ENCODE data around the gene MTHFD1.

The MTHFD1 gene

DNA sequence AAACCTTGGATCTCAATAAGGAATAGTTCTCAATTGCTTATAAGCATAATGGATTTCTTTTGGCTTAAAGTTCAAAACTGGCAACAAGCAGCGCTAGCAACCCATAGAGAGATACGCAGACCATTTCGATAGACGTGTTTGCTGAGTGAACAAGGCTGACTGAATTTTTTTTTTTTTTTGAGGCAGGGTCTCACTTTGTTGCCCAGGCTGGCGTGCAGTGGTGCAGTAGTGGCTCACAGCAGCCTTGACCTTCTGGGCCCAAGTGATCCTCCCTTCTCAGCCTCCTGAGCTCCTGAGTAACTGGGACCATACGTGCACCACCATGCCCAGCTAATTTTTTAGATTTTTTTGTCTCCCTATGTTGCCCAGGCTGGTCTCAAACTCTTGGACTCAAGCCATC, 75.7 kb downstream of the MTHFD1 start:
- DNase-seq (ENCODE audit: low read depth) = no peak
- no peak overlapping the region for H3K4me3 ChIP-seq (ENCODE audit: low read length)
- TF ChIP-seq, protein P1, sequence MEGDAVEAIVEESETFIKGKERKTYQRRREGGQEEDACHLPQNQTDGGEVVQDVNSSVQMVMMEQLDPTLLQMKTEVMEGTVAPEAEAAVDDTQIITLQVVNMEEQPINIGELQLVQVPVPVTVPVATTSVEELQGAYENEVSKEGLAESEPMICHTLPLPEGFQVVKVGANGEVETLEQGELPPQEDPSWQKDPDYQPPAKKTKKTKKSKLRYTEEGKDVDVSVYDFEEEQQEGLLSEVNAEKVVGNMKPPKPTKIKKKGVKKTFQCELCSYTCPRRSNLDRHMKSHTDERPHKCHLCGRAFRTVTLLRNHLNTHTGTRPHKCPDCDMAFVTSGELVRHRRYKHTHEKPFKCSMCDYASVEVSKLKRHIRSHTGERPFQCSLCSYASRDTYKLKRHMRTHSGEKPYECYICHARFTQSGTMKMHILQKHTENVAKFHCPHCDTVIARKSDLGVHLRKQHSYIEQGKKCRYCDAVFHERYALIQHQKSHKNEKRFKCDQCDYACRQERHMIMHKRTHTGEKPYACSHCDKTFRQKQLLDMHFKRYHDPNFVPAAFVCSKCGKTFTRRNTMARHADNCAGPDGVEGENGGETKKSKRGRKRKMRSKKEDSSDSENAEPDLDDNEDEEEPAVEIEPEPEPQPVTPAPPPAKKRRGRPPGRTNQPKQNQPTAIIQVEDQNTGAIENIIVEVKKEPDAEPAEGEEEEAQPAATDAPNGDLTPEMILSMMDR (conservative IDR thresholded peaks at IDR 0.05; ENCODE audit: low read depth, low read length) = no peak

DNA sequence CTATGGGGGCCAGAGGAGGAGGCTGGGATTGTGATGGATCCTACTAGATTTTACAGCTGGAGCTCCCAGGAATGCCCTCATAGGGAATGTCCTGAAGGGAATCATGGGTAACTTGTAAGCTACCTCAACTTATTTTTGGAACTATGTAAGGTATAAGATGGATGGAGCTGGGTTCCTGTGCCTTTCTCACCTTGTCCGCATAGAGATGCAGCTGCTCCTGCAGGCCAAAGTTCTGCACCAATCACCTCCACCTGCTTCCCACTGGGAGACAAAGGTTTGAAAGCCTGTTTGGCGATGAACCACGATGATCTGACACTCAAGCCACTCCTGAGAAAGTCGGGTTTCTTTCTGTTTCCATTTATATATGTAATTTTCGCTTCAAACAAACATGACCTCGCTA, 76.5 kb downstream of the MTHFD1 start:
- peak overlapping the region; percentile 75 for H3K4me3 ChIP-seq (ENCODE audit: low read length)
- DNase-seq (ENCODE audit: low read depth) = no peak
- TF ChIP-seq, protein P1 (conservative IDR thresholded peaks at IDR 0.05; ENCODE audit: low read depth, low read length) = no peak

DNA sequence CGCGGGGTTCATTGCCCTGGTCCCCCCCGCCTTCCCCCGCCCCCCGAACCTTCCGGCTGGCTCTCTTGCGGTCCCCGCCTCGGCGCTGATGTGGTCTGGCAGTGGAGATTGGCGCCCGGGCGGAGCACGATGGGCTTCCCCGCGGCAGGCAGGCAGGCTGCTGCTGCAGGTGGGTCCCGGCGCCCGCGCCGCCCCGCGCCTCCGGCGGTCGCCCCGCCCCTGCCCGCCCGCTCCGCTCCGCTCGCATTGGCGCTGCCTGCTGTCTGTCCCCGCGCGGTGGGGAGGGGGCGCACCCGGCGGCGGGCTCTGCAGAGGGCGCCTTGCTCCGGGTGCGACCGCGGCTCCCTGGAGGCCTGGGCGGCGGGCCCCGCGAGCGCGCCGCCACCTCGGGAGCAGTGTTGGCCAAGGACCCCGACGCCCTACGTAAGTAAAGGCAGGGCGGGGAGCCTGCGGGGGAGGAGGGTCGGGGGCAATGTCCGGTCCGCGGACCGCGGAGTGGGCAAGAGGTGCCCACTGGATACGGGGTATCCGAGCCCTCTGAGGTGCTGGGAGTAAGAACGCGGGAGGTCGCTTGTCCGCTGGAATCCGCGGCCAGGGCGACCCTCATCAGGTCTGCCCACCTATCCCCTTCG, 77.2 kb downstream of the MTHFD1 start, which contains the start of gene AKAP5:
AKAP5 (plus strand) TSS at position 309 of the 632 bp plus-strand sequence. CDS start 2,896 bp downstream, outside the sequence.
- TF ChIP-seq, protein P1 (conservative IDR thresholded peaks at IDR 0.05; ENCODE audit: low read depth, low read length) = no peak
- no peak for DNase-seq (ENCODE audit: low read depth)

DNA sequence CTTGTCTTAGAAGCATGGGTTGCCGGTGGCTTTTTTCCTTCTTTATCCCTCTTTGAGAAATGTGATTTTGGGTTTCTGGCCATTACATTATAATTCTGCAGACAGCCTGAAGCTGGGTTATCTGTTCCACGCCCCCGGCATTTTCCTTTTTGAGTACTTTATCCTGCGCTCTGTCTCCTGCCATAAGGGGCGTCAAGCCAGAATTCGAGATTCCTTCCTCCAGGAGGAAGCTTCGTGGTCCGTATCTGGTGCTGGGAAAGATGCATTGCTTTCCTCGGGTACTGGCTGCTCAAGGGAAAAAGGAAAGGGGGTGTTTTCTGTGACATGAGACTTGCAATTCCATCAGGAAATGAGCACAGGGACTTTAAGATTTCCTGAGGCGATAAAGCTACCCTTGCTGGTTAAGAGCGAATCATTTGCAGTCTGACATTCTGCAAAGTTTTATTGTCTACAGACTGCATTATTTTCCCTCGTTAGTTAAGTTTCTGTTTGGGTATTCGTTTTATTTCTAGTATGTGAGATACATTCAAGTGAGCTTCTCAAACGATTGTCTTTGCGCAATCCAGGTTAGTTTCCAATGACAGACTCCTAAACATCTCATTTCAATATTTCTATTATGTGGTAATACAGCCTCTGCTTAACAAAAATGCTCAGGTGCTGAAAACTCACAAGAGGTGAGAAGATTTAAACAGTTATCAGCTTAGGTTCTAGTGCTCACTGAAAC, 77.8 kb downstream of the MTHFD1 start:
- TF ChIP-seq, protein P1 (conservative IDR thresholded peaks at IDR 0.05; ENCODE audit: low read depth, low read length) = no peak
- no peak for DNase-seq (ENCODE audit: low read depth)

More for the DNA sequence above, 77.2 kb downstream of the MTHFD1 start, which contains the start of gene AKAP5:
- peak within 1 kb of the TSS; percentile 75 for H3K4me3 ChIP-seq (ENCODE audit: low read length)

DNA sequence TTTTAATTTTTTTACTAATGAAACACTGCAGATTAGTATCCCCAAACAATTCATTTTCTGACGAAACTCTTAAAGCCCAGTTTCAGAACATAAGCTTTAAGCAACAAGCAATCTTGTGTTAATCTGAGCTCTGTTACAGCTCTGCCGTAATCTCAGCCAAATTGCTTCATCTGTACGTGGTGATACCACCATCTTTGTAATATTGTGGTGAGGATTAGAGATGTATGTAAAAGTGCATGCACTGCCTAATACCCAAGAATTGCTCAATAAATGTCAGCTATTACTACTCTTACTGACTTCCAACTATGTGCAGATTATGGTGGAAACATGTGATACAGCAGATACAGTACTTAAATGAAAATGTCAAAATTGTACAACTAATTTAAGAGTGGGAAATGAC, 78.9 kb downstream of the MTHFD1 start:
- no peak overlapping the region for H3K4me3 ChIP-seq (ENCODE audit: low read length)
- TF ChIP-seq, protein P1 (conservative IDR thresholded peaks at IDR 0.05; ENCODE audit: low read depth, low read length) = no peak
- peak; percentile 61 for DNase-seq (ENCODE audit: low read depth)

More for the DNA sequence above, 77.8 kb downstream of the MTHFD1 start:
- peak overlapping the region; percentile 75 for H3K4me3 ChIP-seq (ENCODE audit: low read length)

DNA sequence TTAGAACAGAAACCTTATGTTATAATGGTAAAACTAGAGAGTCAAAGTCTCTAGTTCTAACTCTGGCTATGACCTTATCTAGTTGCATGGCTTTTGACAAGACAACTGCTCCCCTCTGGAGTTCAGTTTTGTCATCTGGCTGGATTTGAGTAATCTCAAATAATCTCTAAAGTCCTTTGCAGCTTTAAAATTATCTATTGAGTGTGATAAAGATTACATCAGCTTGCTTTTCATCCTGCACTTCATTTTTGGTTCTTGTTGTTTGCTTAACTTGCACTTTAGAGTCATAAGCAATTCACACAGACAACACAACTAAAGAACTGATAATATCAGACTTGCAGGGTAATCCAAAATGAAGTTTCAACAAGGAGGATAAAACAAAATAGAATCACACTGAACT, 79.4 kb downstream of the MTHFD1 start:
- TF ChIP-seq, protein P1 (conservative IDR thresholded peaks at IDR 0.05; ENCODE audit: low read depth, low read length) = no peak
- no peak for DNase-seq (ENCODE audit: low read depth)
- H3K4me3 ChIP-seq (ENCODE audit: low read length) = no peak overlapping the region

Measured in retinal pigment epithelial cell (primary cell).